HepG2 (cell line): ENCODE data around the gene TMEM129. TPM values are rescaled to one million over a fixed set of nuclear protein-coding genes. Genes with fewer than 3 reads are reported as not detected.

ENCODE experiments used
- CHD2 ChIP-seq: IDR thresholded peaks from 2 replicates; pipeline ENCODE4 v1.6.1; 2011; ENCODE audit warnings: low read depth, low read length, improper control_type of control experiment
- HNF4A ChIP-seq: sonication (generic); formaldehyde crosslinking; IDR thresholded peaks from 2 replicates; pipeline ENCODE4 v1.4.0; 2020; ENCODE audit warnings: missing genetic modification reagents
- HNRNPLL ChIP-seq: fragments of 200-400 bp; formaldehyde crosslinking; IDR thresholded peaks from 2 replicates; pipeline ENCODE4 v1.6.1; 2017; ENCODE audit warnings: mild to moderate bottlenecking, low read depth, low read length; ENCODE audit not compliant: poor library complexity, severe bottlenecking
- HOXD1 ChIP-seq: sonication (generic); formaldehyde crosslinking; IDR thresholded peaks from 2 replicates; pipeline ENCODE4 v1.5.0; 2020; ENCODE audit warnings: missing genetic modification reagents
- JUN ChIP-seq: sonication (generic); formaldehyde crosslinking; IDR thresholded peaks from 2 replicates; pipeline ENCODE4 v1.4.0; 2020; ENCODE audit warnings: mild to moderate bottlenecking, missing genetic modification reagents
- MXD4 ChIP-seq: IDR thresholded peaks from 2 replicates; pipeline ENCODE4 v1.6.1; 2016; ENCODE audit warnings: mild to moderate bottlenecking, missing biosample characterization, missing genetic modification reagents
- RBFOX2 ChIP-seq: fragments of 200-400 bp; formaldehyde crosslinking; IDR thresholded peaks from 2 replicates; pipeline ENCODE4 v1.6.1; 2017; ENCODE audit warnings: low read depth, mild to moderate bottlenecking, low read length
- SOX5 ChIP-seq: IDR thresholded peaks from 2 replicates; pipeline ENCODE4 v1.6.1; 2016; ENCODE audit warnings: borderline replicate concordance
- THAP11 ChIP-seq: IDR thresholded peaks from 2 replicates; pipeline ENCODE4 v1.6.1; 2016; ENCODE audit warnings: missing biosample characterization, missing genetic modification reagents
- YEATS2 ChIP-seq: sonication (generic); formaldehyde crosslinking; IDR thresholded peaks from 2 replicates; pipeline ENCODE4 v1.4.0; 2020; ENCODE audit warnings: missing genetic modification reagents, borderline replicate concordance
- ZKSCAN8 ChIP-seq: IDR thresholded peaks from 2 replicates; pipeline ENCODE4 v1.6.1; 2016; ENCODE audit warnings: borderline replicate concordance, missing genetic modification reagents, missing compliant biosample characterization
- ZMAT3 ChIP-seq: sonication (generic); formaldehyde crosslinking; conservative IDR thresholded peaks from 2 replicates; pipeline ENCODE4 v1.7.0; 2021; ENCODE audit warnings: missing genetic modification reagents
- ZNF451 ChIP-seq: sonication (generic); formaldehyde crosslinking; IDR thresholded peaks from 2 replicates; pipeline ENCODE4 v1.5.0; 2020; ENCODE audit warnings: mild to moderate bottlenecking, missing genetic modification reagents
- ZNF510 ChIP-seq: sonication (generic); formaldehyde crosslinking; IDR thresholded peaks from 2 replicates; pipeline ENCODE4 v1.4.0; 2020; ENCODE audit warnings: low read depth, mild to moderate bottlenecking, missing genetic modification reagents
- ZNF589 ChIP-seq: sonication (generic); formaldehyde crosslinking; conservative IDR thresholded peaks from 2 replicates; pipeline ENCODE4 v1.8.0; 2022; ENCODE audit warnings: mild to moderate bottlenecking, moderate library complexity, missing genetic modification reagents
- ZZZ3 ChIP-seq: sonication (generic); formaldehyde crosslinking; IDR thresholded peaks from 2 replicates; pipeline ENCODE4 v1.4.0; 2020; ENCODE audit warnings: missing genetic modification reagents, mild to moderate bottlenecking, borderline replicate concordance
- polyA plus RNA-seq, 8 experiments: library from polyadenylated mRNA; depleted of rRNA in 3 of 8; stranded (reverse) in 7 of 8; unstranded in 1 of 8; fragments of >200 nt; fragmentation: Illumina TruSeq in 4 of 8; extraction: Trizol in 4 of 8; gene quantifications; 2 replicates each; pipeline versions ENCODE4 v1.2.1 to v1.2.3, GENCODE V29; 2011 to 2016; ENCODE audit warnings: low read depth in 4 of 8, missing spikeins in 1 of 8, mixed read lengths in 1 of 8; ENCODE audit not compliant: insufficient read depth in 1 of 8
- total RNA-seq, 5 experiments: library from RNA; depleted of rRNA; stranded (reverse); fragments of >200 nt; fragmentation: Illumina TruSeq; extraction: Trizol; gene quantifications; 2 replicates each; pipeline ENCODE4 v1.2.3, GENCODE V29; 2016; ENCODE audit warnings: low read depth in 1 of 5
- TF ChIP-seq, protein P1 (sequence below): sonication (generic); formaldehyde crosslinking; conservative IDR thresholded peaks from 2 replicates; pipeline ENCODE4 v1.8.0; 2022; ENCODE audit warnings: low read depth, missing genetic modification reagents
- TF ChIP-seq, protein P2 (sequence below): sonication (generic); formaldehyde crosslinking; IDR thresholded peaks from 2 replicates; pipeline ENCODE4 v1.5.1; 2020; ENCODE audit warnings: mild to moderate bottlenecking, missing genetic modification reagents, borderline replicate concordance
- TF ChIP-seq, protein P3 (sequence below): sonication (generic); formaldehyde crosslinking; IDR thresholded peaks from 2 replicates; pipeline ENCODE4 v1.4.0; 2020; ENCODE audit warnings: mild to moderate bottlenecking, missing genetic modification reagents
- TF ChIP-seq, protein P4 (sequence below): sonication (generic); formaldehyde crosslinking; conservative IDR thresholded peaks from 2 replicates; pipeline ENCODE4 v1.4.0; 2020; ENCODE audit warnings: missing genetic modification reagents
- TF ChIP-seq, protein P5 (sequence below): sonication (generic); formaldehyde crosslinking; IDR thresholded peaks from 2 replicates; pipeline ENCODE4 v1.8.0; 2023; ENCODE audit warnings: mild to moderate bottlenecking, missing genetic modification reagents

The TMEM129 gene
- total and polyA plus RNA-seq, 2 of the 13 experiments (the other 11 are each of a cell fraction or from before 2014, with no cell fraction given) = 19.0 to 25.8 TPM

DNA sequence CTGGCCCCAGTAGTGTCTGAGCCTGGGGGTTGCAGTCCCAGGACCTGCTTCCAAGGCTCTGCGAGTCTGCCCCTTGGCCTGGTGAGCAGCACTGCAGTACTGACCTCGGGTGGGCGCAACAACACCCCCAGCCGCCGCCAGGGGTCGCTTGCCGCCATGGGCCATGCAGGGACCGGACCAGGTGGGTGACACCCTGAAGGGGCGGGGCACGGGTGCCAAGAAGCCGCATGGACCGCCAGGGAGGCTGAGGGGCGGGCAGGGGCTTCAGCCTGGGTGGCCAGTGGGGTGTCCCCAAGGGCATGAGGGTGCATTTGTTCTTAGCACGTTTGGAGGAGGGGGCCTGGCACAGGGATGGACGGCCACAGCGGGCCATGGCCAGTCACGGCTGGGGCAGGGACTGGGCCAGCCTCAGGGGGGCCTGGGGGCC lies 25.2 kb upstream of the TMEM129 start (continued):
- TF ChIP-seq, protein P1, sequence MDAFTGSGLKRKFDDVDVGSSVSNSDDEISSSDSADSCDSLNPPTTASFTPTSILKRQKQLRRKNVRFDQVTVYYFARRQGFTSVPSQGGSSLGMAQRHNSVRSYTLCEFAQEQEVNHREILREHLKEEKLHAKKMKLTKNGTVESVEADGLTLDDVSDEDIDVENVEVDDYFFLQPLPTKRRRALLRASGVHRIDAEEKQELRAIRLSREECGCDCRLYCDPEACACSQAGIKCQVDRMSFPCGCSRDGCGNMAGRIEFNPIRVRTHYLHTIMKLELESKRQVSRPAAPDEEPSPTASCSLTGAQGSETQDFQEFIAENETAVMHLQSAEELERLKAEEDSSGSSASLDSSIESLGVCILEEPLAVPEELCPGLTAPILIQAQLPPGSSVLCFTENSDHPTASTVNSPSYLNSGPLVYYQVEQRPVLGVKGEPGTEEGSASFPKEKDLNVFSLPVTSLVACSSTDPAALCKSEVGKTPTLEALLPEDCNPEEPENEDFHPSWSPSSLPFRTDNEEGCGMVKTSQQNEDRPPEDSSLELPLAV (CRISPR knock-in tag) = no peak
- TF ChIP-seq, protein P2, sequence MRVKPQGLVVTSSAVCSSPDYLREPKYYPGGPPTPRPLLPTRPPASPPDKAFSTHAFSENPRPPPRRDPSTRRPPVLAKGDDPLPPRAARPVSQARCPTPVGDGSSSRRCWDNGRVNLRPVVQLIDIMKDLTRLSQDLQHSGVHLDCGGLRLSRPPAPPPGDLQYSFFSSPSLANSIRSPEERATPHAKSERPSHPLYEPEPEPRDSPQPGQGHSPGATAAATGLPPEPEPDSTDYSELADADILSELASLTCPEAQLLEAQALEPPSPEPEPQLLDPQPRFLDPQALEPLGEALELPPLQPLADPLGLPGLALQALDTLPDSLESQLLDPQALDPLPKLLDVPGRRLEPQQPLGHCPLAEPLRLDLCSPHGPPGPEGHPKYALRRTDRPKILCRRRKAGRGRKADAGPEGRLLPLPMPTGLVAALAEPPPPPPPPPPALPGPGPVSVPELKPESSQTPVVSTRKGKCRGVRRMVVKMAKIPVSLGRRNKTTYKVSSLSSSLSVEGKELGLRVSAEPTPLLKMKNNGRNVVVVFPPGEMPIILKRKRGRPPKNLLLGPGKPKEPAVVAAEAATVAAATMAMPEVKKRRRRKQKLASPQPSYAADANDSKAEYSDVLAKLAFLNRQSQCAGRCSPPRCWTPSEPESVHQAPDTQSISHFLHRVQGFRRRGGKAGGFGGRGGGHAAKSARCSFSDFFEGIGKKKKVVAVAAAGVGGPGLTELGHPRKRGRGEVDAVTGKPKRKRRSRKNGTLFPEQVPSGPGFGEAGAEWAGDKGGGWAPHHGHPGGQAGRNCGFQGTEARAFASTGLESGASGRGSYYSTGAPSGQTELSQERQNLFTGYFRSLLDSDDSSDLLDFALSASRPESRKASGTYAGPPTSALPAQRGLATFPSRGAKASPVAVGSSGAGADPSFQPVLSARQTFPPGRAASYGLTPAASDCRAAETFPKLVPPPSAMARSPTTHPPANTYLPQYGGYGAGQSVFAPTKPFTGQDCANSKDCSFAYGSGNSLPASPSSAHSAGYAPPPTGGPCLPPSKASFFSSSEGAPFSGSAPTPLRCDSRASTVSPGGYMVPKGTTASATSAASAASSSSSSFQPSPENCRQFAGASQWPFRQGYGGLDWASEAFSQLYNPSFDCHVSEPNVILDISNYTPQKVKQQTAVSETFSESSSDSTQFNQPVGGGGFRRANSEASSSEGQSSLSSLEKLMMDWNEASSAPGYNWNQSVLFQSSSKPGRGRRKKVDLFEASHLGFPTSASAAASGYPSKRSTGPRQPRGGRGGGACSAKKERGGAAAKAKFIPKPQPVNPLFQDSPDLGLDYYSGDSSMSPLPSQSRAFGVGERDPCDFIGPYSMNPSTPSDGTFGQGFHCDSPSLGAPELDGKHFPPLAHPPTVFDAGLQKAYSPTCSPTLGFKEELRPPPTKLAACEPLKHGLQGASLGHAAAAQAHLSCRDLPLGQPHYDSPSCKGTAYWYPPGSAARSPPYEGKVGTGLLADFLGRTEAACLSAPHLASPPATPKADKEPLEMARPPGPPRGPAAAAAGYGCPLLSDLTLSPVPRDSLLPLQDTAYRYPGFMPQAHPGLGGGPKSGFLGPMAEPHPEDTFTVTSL (CRISPR knock-in tag) = no peak
- TF ChIP-seq JUN = no peak; the same call in 1 of the 2 replicates
- 0 out of 2 replicates have a peak, but pooled peaks have one; percentile 20 for TF ChIP-seq ZMAT3 (CRISPR knock-in tag)
- peak; percentile 45 for TF ChIP-seq HNRNPLL
- TF ChIP-seq ZNF589 (CRISPR knock-in tag) = no peak
- no peak for TF ChIP-seq ZKSCAN8 (CRISPR knock-in tag)
- TF ChIP-seq HNF4A (CRISPR knock-in tag) = peak; percentile 37; the same call in 1 of the 2 replicates
- 0 out of 2 replicates have a peak, but pooled peaks have one; percentile 20 for TF ChIP-seq YEATS2 (CRISPR knock-in tag)
- TF ChIP-seq THAP11 = peak; percentile 52; the same call in 1 of the 2 replicates
- no peak for TF ChIP-seq ZNF510
- peak; percentile 89 for TF ChIP-seq MXD4 (CRISPR knock-in tag)
- TF ChIP-seq ZZZ3 (CRISPR knock-in tag) = 0 out of 2 replicates have a peak, but pooled peaks have one; percentile 37
- TF ChIP-seq SOX5 (CRISPR knock-in tag) = peak; percentile 45
- peak; percentile 36; the same call in 1 of the 2 replicates for TF ChIP-seq RBFOX2
- TF ChIP-seq HOXD1 (CRISPR knock-in tag) = 0 out of 2 replicates have a peak, but pooled peaks have one; percentile 43
- TF ChIP-seq, protein P3, sequence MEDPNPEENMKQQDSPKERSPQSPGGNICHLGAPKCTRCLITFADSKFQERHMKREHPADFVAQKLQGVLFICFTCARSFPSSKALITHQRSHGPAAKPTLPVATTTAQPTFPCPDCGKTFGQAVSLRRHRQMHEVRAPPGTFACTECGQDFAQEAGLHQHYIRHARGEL (CRISPR knock-in tag) = no peak
- TF ChIP-seq, protein P4, sequence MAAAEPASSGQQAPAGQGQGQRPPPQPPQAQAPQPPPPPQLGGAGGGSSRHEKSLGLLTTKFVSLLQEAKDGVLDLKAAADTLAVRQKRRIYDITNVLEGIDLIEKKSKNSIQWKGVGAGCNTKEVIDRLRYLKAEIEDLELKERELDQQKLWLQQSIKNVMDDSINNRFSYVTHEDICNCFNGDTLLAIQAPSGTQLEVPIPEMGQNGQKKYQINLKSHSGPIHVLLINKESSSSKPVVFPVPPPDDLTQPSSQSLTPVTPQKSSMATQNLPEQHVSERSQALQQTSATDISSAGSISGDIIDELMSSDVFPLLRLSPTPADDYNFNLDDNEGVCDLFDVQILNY (CRISPR knock-in tag) = no peak; the same call in 1 of the 2 replicates
- peak; percentile 22; the same call in 1 of the 2 replicates for TF ChIP-seq CHD2
- TF ChIP-seq ZNF451 (CRISPR knock-in tag) = peak; percentile 19; the same call in 1 of the 2 replicates
- TF ChIP-seq, protein P5, sequence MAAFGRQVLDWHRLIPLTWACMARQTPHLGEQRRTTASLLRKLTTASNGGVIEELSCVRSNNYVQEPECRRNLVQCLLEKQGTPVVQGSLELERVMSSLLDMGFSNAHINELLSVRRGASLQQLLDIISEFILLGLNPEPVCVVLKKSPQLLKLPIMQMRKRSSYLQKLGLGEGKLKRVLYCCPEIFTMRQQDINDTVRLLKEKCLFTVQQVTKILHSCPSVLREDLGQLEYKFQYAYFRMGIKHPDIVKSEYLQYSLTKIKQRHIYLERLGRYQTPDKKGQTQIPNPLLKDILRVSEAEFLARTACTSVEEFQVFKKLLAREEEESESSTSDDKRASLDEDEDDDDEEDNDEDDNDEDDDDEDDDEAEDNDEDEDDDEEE (CRISPR knock-in tag) = peak; percentile 6; the same call in 1 of the 2 replicates
